DMS53 (cell line): ENCODE measurements around the gene DRAXIN.

Experiments used
- DNase-seq: peaks from one replicate; lab custom pipeline; 2025; lab: John Stamatoyannopoulos, UW

The DRAXIN gene

DNA sequence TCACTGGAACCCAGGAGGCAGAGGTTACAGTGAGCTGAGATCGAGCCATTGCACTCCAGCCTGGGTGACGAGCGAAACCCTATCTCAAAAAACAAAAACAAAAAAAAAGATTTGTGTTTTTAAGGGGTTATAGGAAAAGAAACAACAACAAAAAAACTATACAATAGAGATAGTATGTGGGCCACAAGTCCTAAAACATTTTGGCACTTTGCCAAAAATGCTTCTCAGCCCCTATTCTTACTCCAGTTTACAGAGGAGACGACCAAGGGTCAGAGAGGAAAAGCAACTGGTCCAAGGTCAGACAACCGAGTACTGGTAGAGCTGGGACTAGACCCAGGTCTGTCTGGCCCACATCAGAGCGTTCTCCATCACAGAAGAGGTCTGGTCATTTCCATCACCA, 33.9 kb upstream of the DRAXIN start:
- no peak for DNase-seq

DNA sequence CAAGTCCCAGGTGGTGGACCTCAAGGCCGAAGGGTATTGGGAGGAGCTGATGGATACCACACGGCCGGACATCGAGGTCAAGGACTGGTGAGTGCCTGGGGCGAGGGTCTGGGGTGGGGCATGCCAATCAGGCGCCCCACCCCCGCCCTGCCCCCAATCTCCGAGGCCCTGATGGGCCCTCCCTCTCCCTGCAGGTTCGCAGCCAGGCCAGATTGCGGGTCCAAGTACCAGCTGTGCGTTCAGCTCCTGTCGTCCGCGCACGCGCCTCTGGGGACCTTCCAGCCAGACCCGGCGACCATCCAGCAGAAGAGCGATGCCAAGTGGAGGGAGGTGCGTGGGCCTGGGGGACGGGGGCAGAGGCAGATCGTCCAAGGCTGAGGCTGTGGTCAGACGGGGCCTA, 33.0 kb upstream of the DRAXIN start:
- DNase-seq, result no peak

DNA sequence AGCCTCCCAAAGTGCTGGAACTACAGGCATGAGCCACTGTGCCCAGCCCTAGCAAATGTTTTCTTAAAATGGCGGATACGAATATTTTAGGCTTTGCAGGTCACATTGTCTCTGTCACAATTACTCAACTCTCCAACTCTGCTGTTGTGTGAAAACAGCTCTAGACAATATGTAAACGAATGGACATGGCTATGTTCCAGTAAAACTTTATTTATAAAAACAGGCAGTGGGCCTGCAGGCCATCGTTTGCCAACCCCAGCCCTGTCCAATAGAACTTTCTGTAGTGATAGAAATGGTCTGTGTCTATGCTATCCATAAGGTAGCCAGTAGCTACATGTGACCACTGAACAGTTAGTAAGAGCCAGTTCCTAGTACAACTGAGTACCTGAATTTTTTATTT, 31.8 kb upstream of the DRAXIN start:
- no peak for DNase-seq

DNA sequence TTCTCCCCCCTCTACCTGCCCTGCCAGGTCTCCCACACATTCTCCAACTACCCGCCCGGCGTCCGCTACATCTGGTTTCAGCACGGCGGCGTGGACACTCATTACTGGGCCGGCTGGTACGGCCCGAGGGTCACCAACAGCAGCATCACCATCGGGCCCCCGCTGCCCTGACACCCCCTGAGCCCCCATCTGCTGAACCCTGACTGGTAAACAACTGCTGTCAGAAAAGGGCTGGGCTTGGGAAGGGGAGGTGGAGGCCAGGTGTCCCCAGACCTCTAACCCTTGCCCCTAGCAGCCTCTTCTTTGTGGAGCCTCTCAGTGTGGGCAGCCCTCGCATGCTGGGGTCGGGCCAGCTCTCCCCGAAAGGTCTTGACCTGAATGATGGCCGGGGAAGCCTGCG, 30.4 kb upstream of the DRAXIN start:
- no peak for DNase-seq

DNA sequence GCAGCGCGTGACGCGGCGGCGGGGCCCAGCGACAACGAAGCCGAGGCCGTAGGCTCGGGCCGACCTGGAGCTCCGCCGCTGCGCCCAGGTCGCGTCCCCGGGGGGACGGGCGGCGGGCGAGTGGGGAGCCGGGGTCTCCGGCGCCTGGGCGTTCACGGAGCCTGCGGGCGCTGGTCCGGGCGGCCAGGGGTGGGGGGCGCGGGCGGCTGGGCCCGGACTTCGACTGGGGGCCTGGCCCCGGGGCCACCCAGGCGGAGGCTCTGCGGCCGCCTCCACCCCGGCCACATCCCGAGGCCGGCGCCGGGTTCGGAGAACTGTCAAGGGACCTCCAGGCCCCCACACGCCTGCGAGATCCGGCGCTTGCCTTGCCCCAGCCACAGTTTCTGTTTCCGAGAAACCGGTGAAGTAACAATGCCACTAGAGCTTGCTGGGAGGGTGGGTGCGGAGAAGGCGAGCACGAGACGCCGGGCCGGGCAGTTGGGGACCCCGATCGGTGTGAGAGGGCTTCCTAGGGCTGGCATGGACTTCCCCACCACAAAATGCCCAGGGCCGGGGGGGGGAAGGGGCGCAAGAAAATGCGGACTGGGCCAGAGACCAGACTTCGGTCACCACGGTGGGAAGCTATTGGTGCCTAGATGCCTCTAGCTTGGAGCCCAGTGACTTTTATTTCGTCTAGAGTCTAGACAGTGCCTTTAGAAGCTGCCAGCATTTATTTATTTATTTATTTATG, 27.0 kb upstream of the DRAXIN start:
- peak; percentile 57 for DNase-seq

DNA sequence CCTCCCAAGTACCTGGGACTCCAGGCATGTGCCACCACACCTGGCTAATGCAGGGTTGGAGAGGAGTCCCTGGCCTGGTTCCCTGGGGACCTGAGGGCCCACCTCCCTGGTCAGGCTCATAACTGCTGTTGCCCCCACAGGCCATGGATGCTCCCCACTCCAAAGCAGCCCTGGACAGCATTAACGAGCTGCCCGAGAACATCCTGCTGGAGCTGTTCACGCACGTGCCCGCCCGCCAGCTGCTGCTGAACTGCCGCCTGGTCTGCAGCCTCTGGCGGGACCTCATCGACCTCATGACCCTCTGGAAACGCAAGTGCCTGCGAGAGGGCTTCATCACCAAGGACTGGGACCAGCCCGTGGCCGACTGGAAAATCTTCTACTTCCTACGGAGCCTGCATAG, 23.0 kb upstream of the DRAXIN start:
- DNase-seq, result no peak

DNA sequence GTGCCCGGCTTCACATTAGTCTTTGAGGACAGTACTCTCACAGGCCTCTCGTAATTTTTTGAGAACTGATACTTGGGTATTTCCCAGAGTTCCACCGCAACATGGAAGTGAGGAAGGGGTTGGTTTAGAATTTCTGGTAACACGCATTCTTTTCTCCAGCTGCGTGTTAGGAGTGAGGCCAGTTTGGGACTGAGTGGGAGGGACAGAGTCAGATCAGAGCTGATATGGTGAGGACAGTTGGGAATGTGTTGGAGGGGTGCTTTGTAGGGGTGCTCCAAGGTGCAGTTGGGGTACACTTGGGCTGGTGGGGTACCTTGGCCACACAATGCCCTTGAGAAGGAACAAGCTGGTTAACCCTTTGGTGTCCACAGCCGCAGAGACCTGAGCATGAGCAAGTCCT, 20.8 kb upstream of the DRAXIN start:
- DNase-seq, result no peak

DNA sequence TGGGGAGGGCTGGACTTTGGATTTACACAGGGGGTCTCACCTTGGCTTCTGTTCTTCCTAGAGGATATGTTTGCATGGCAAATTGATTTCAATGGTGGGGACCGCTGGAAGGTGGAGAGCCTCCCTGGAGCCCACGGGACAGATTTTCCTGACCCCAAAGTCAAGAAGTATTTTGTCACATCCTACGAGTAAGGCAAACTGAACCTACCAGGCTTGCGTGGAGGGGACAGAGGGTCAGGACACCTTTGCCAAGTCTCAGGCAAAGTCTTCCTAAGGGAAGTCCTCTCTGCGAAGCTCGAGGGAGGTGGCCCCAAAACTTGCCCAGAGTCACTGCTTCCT, 20.3 kb upstream of the DRAXIN start:
- DNase-seq, result no peak

DNA sequence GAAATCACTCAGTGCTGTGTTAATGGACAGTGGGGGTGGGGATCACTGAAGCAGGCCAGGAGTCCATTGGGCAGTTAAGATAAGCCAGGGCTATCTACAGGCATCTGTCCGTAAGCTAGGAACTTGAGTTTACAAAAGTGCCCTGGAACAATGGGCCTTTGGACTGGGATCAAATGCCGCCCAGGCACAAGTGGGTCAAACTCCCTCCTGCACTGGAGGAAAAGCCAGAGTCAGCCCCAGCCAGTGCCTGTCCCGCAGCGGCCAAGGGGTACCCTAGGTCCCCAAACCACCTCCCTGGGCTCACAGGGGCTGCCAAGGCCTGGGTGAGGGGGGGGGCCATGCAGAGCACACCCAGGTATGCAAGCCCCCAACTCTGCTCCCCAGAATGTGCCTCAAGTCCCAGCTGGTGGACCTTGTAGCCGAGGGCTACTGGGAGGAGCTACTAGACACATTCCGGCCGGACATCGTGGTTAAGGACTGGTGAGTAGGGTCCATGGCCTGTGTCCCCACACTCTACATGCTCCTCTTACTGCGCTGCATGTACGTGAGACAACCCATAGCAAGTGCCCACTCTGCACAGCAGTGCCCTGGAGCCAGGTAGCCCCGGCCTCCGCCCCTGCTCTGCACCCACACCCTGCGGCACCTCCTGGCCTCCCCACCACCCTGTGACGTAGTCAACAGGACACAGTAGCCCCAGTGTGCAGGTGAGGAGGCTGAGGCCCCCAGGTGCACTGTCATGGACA, 19.8 kb upstream of the DRAXIN start:
- DNase-seq, result no peak

DNA sequence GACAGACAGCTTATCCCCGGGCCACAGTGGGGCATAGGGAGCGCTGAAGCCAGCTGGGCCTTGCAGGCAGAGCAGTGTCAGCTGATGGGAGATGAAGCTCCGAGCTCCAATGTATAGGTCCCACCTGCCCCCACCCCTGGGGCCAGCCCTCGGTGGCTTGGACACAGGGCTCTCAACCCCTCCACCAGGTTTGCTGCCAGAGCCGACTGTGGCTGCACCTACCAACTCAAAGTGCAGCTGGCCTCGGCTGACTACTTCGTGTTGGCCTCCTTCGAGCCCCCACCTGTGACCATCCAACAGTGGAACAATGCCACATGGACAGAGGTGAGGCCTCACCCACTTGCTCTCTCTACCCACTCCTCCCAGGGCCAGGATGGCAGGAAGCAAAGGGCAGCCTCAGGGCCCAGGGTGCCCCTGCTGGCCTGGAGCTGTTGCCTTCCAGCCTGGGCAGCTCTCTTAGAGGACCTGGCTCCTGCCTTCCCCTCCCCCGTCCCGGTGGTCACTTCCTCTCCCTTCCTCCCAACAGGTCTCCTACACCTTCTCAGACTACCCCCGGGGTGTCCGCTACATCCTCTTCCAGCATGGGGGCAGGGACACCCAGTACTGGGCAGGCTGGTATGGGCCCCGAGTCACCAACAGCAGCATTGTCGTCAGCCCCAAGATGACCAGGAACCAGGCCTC, 18.3 kb upstream of the DRAXIN start:
- DNase-seq, result no peak

DNA sequence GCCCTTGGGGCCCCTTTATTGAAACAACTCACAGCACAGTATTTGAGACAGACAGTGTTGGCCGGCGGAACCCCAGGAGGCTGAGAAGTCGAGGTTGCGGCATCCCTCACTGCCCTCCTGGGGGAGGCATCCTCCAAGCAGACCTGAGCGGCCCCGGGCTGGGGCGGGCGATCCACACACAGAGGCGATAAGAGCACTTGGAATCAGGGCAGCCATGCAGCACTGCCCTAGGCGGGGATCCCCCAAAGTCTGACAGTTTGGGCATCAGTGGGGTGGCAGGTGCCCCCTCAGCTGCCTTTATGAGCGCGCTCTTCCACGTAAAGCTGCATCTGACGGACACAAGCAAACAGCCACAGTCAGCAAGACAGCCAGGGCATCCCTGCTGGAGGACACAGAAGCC, 17.0 kb upstream of the DRAXIN start:
- no peak for DNase-seq

DNA sequence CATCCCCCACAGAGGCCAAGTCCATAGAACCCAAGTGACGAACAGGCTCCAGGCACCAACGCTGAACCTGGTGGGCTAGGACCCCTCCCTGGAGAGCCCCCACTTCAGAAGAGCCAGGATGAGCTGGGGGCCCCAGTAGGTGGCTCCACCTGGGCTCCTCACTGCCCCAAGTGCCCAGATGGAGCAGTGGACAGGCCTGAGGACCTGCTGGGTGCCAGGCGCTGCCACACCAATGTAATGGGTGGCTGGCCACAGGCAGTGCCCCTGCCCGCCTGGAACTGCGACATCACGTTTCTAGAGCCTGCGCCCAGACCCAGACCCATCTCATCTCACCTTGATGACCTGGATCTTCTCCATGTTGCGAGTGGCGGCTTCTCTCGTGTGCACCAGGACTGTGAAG, 16.2 kb upstream of the DRAXIN start:
- no peak for DNase-seq

DNA sequence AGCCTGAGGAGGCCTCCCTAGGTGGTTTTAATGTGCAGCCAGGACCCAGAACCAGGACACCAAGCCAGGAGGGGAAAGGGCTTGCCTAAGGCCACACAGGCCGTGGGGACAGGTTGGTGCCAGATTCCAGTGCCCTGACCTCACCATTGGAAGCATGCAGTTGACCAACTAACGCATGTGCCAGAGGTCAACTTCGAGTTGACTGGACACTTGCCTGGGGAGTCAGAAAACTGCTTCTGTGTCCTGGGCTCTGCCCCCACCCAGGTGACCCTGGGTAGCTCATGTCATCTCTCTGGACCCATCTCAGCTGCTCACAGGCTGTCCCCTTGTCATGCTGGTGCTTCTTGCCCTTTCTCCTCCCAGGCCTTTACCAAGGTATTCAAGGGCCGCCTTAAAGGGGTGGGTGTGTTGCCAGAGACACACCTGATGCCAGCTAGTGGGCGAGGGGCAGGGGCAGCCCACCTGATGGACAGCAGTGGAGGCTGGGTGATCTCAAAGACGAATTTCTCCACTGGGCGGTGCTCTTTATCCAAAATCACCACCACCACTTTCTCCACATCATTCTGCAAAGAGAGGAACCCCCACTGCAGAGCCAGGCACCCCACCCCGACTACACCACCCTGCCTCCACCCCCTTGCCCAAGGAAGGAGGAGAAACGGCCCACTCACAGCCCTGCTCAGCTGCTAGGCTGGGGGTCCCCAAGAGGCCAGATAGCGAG, 15.0 kb upstream of the DRAXIN start:
- no peak for DNase-seq

DNA sequence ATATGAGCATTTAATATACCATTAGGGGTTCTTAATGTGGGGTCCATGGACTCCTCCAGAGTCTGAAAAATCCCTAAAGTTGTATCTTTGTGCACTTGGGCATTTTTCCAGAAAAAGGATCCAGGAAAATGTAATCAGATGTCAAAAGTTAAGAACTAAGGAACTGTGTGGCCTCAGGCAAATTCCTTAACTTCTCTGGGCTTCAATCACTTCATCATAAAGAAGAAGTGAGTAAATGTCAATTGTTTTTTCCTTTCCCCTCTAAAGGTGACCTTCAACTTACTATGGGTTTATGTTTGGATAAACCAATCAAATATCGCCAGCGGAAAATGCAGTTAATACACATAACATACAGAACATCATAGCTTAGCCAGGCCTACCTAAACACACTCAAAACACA, 13.1 kb upstream of the DRAXIN start:
- no peak for DNase-seq

DNA sequence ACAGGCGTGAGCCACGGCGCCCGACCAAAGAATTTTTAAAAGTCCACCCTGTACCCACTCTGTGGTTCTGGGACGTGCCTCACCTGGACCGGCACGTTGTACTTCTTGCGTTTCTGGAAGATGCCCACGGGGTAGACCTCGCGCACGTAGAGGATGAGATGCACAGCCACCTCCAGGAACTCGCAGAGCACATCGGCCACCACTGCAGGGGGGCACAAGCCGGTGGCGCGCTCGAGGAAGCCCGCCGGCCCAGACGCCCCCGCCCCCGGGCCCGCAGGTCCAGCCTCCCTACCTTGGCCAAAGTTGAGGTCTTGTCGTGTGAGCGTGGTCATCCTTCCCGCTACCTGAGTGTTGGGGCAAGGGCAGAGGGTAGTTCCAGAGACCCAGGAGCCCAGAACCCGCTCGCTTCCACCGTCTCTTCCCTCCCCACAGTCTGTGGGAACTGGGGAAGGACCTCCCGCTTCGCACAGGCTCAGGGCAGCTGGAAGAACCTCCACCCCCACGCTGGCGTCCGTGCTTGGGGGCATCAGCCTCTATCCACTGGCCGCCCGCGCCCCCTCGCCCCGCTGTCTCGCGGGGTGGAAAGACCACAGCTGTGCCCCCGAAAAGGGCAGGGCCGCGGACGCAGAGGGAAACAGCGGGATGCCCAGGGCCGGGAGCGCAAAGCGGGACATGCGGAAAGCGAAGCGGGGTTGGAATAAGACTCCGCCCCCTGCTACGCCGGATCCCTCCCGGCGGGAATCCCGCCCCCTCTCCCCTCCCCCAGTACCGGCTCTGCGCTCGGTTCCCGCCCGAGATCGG, 11.0 kb upstream of the DRAXIN start:
- peak; percentile 71 for DNase-seq

DNA sequence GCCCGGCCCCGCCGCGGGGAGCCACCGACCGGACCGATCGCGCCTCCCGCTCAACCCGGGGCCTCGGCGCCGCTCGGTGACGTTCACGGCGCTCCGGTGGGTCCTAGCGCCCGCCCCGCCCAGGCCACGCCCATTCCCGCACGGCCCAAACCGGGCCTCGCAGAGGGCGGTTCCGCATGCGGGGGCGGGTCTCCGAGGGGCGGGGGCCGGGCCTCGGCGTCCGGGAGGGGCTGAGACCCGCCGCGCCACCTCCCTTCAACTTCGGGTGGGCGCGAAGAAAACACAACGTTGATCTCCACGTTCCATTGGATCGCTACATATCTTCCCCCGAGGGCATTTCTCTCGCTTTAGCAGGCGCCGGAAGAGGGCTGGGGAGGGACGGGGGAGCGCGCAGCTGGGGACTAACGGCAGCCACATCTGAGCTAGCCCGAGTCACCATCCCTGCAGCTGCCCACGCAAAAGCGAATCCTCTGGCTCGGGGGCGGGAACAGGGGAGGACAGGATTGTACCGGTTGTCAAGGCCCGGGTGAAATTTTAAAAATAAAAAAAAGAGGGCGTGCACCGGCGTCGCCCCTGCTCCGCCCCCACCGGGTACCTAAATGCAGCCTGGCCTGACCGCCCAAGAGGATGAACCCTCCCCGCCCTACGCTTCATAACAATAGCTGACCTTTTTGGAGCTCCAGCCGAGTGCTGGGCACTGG, 10.3 kb upstream of the DRAXIN start, which contains the start of gene MAD2L2:
Gene MAD2L2 (minus strand): TSS at position 78 of the 701 bp plus-strand sequence. CDS start 547 bp downstream, outside the sequence.
- DNase-seq, result peak; percentile 88

DNA sequence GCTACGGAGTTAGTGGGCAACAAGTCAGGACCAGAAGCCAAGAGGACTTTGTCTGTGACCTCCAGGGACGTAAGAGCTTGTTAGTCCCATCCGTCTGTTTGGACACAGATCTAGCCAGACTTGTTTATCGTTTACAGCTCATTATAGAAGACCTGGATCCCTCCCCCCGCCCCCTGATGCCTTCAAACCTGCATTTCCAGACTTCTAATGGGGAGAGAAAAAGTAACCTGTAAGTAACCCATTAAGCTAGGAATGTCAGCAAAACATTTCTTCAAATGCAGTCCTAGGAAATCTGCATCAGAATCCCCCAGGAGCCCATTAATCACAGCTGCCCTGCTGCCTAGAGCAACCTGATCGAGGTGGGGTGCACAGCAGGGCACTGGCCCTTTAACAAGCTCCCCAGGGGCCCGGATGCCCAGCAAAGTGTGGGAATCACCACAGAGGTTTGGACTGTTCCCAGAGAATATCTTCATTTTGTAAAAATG, 9.2 kb upstream of the DRAXIN start:
- DNase-seq, result no peak

DNA sequence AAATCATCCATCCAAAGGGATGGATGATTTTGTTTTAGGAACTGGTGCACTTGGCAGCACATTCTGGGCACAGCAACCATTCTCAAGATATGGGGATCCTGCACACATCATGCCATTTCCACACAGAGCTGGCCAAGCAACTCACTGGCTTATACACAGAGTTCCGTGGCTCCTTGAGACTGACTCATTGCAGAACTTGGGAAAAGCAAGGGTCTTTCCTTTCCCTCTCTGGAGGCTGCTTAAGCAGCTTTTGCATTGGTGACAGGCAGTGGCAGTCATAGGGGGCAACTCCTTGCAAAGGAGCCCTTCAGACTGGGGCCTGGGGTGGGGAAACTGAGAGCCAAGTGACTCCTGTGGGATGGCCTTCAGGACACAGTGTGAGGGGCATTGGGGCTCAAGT, 8.7 kb upstream of the DRAXIN start:
- DNase-seq, result no peak

DNA sequence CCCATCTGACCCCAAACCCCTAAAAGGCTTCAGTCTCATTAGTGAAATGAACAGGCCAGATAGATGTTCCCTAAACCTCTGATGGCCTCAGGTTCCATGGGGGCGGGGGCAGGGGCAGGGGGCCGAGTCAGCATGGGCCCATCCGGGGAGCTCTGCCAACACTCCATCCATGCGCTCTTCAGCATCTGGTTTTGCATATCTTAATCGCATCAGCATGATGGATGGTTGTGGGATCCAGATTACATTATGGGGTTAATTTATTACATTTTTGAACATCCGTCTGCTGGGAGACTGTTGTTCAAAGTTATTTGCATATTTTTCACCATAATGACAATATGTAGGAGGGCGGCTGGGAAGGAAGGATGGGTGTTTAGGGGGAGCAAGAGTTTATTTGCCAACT, 7.4 kb upstream of the DRAXIN start:
- no peak for DNase-seq

DNA sequence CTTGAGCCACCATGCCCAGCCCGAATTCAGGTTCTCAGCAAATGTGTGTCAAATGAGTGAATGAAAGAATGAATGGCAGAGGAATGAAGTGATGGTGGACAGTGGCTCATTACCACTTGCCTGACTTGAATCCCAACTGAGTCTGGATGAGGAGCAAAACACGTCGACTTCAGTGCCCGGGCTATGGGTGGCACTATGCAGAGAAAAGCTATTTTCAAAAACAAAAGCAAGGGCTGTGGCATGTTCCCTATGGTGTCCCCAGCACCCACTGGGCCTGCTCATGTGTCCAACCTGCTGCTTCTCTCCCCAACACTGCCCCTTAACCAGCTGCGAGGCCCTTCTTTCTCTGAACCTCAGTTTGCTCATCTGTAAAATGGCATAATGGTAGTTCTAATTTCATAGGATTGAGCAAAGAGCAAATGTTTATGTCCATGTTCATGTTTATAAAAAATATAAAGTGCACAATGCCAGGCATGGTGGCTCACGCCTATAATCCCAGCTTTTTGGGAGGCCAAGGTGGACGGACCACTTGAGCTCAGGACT, 6.2 kb upstream of the DRAXIN start:
- DNase-seq, result no peak

DNA sequence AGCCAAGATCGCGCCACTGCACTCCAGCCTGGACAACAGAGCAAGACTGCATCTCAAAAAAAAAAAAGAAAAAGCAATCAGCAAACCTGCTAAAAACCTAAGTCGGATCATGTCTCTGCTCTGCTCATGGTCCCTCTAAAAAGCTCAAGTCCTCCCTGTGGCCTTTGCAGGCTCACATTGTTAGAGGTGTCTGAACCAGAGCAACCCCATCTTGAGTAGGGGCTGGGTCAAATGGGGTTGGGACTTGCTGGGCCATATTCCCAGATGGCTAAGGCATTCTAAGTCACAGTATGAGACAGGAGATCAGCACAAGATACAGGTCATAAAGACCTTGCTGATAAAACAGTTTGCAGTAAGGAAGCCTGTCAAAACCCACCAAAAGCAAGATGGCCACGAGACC, 3.0 kb upstream of the DRAXIN start:
- DNase-seq, result no peak
